A673 (cell line): ENCODE data around the gene FOSL1. TPM values are rescaled to one million over a fixed set of nuclear protein-coding genes. Genes with fewer than 3 reads are reported as not detected.

Experiments used
- BruUV-seq: library from RNA; stranded (reverse); fragments of 400-500 nt; replicated peaks from 2 replicates; lab custom pipeline; 2021; lab: Mats Ljungman, UMichigan
- CTCF ChIA-PET: fragments of 300-600 bp; sonication (Branson Sonifier 250); formaldehyde crosslinking; loops from one replicate; lab custom pipeline; 2022; ENCODE audit warnings: antibody characterized with exemption; lab: Charles Lee
- POLR2A ChIA-PET: fragments of 300-600 bp; sonication (Branson Sonifier 250); formaldehyde crosslinking; loops from one replicate; lab custom pipeline; 2022; ENCODE audit warnings: antibody characterized with exemption; ENCODE audit not compliant: low non-redundant PET; lab: Charles Lee
- DNase-seq: peaks from one replicate; pipeline ENCODE4 v3.0.0-alpha.2; 2015; ENCODE audit warnings: low spot score
- H3K27ac ChIP-seq: fragments of 200-600 bp; sonication (generic); 2 replicates; pipeline ENCODE4 v1.5.1; 2016; ENCODE audit warnings: mixed run types, low read depth, mild to moderate bottlenecking, mixed read lengths, antibody characterized with exemption, low read length; ENCODE audit not compliant: poor library complexity, severe bottlenecking
- H3K27me3 ChIP-seq: fragments of 200-600 bp; sonication (generic); replicated peaks from 2 replicates; pipeline ENCODE4 v1.6.1; 2017; ENCODE audit warnings: mixed run types, low read depth, mild to moderate bottlenecking, mixed read lengths, antibody characterized with exemption, low read length; ENCODE audit not compliant: insufficient read depth, poor library complexity
- H3K36me3 ChIP-seq: fragments of 200-600 bp; sonication (generic); 2 replicates; pipeline ENCODE4 v1.6.1; 2016; ENCODE audit warnings: mixed run types, mild to moderate bottlenecking, mixed read lengths, antibody characterized with exemption, low read length; ENCODE audit not compliant: insufficient read depth, poor library complexity, severe bottlenecking
- H3K4me1 ChIP-seq: fragments of 200-600 bp; sonication (generic); 2 replicates; pipeline ENCODE4 v1.6.1; 2017; ENCODE audit warnings: mixed run types, mild to moderate bottlenecking, mixed read lengths, antibody characterized with exemption, low read length; ENCODE audit not compliant: insufficient read depth, poor library complexity, severe bottlenecking
- H3K4me3 ChIP-seq: fragments of 200-600 bp; sonication (generic); 2 replicates; pipeline ENCODE4 v1.5.1; 2016; ENCODE audit warnings: low read depth, mixed run types, mild to moderate bottlenecking, mixed read lengths, low read length; ENCODE audit not compliant: poor library complexity, severe bottlenecking
- H3K9me3 ChIP-seq: fragments of 200-600 bp; sonication (generic); 2 replicates; pipeline ENCODE4 v1.6.1; 2016; ENCODE audit warnings: mixed run types, low read depth, mild to moderate bottlenecking, mixed read lengths, antibody characterized with exemption, low read length; ENCODE audit not compliant: poor library complexity, severe bottlenecking
- EZH2 ChIP-seq: fragments of 200-600 bp; sonication (generic); IDR thresholded peaks from 2 replicates; pipeline ENCODE4 v1.6.1; 2017; ENCODE audit warnings: borderline replicate concordance, low read depth, mild to moderate bottlenecking, mixed read lengths, antibody characterized with exemption, low read length; ENCODE audit not compliant: poor library complexity, severe bottlenecking
- intact Hi-C: fragments of 100-400 bp; cut with micrococcal nuclease; formaldehyde crosslinking; loops from one replicate; pipeline ENCODE4 v1.10.0; 2022; ENCODE audit not compliant: unreplicated experiment
- total RNA-seq: library from RNA; stranded (reverse); gene quantifications from 2 replicates; pipeline ENCODE4 v1.2.3, GENCODE V29; 2021
- TF ChIP-seq, protein P1 (sequence below): fragments of 300-800, 200-600 bp; sonication (generic); conservative IDR thresholded peaks from 2 replicates; pipeline ENCODE4 v1.5.1; 2017; ENCODE audit warnings: low read depth, mild to moderate bottlenecking, antibody characterized with exemption, low read length, moderate library complexity, mixed read lengths

The FOSL1 gene
- total RNA-seq, 1 experiment from 2014 or later: 29.0 TPM

- H3K36me3 ChIP-seq: peaks cover 8% of the 10 kb centered on the region
- no peaks in the 10 kb centered on the region for H3K27me3 ChIP-seq
- TSS peak; percentile 67 for BruUV-seq
- H3K9me3 ChIP-seq: no peaks in the 10 kb centered on the region
- TF ChIP-seq EZH2: no peak
- TF ChIP-seq, protein P1, sequence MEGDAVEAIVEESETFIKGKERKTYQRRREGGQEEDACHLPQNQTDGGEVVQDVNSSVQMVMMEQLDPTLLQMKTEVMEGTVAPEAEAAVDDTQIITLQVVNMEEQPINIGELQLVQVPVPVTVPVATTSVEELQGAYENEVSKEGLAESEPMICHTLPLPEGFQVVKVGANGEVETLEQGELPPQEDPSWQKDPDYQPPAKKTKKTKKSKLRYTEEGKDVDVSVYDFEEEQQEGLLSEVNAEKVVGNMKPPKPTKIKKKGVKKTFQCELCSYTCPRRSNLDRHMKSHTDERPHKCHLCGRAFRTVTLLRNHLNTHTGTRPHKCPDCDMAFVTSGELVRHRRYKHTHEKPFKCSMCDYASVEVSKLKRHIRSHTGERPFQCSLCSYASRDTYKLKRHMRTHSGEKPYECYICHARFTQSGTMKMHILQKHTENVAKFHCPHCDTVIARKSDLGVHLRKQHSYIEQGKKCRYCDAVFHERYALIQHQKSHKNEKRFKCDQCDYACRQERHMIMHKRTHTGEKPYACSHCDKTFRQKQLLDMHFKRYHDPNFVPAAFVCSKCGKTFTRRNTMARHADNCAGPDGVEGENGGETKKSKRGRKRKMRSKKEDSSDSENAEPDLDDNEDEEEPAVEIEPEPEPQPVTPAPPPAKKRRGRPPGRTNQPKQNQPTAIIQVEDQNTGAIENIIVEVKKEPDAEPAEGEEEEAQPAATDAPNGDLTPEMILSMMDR: peak; percentile 57
- intact Hi-C loops: no loop called here
- POLR2A ChIA-PET: interaction anchor here (2.2 kb wide), 1 partner anchor 32 kb away, joined by 6 read pairs; the partner anchor contains the start of gene MUS81
- peak; percentile 66 for DNase-seq
- peaks cover 45% of the 10 kb centered on the region for H3K4me1 ChIP-seq
- CTCF ChIA-PET: interaction anchor here (0.9 to 1.9 kb wide), 4 partner anchors 7 to 160 kb away, joined by 3 to 8 read pairs (median 4); partner anchors contain the start of gene MUS81
- H3K4me3 ChIP-seq: peak overlapping the region; percentile 87
- H3K27ac ChIP-seq: peak overlapping the region; percentile 88
These were observed 8.7 kb downstream of the FOSL1 start for GRCh38 chr11:65891219-65892136.

GRCh38 chr11:65890324-65891218, 9.6 kb downstream of the FOSL1 start, which contains the start of gene CCDC85B:
Gene CCDC85B, plus strand, starts transcription at chr11:65890673. Its CDS starts 111 bp downstream, at chr11:65890784.
- BruUV-seq: no TSS peak
- Histone ChIP-seq H3K36me3 (peaks cover 16% of the 10 kb centered on the region), H3K4me1 (peaks cover 45% of the 10 kb centered on the region), H3K27ac (peak within 1 kb of the TSS; percentile 88), H3K4me3 (peak within 1 kb of the TSS; percentile 87), H3K9me3 (no peaks in the 10 kb centered on the region), H3K27me3 (no peaks in the 10 kb centered on the region)
- intact Hi-C loops: no loop called here
- CTCF ChIA-PET: interaction anchor here (0.6 to 2.4 kb wide), 9 partner anchors 8 to 185 kb away, joined by 3 to 22 read pairs (median 4); partner anchors contain the start of genes EFEMP2 and MUS81
- POLR2A ChIA-PET: interaction anchor here (2.2 kb wide), 1 partner anchor 31 kb away, joined by 6 read pairs; the partner anchor contains the start of gene MUS81
- TF ChIP-seq, protein P1: peak; percentile 33; the same call in 1 of the 2 replicates
- TF ChIP-seq EZH2: no peak
- DNase-seq: peak; percentile 98
